ENCODE data around the gene BAZ1B.

DNA sequence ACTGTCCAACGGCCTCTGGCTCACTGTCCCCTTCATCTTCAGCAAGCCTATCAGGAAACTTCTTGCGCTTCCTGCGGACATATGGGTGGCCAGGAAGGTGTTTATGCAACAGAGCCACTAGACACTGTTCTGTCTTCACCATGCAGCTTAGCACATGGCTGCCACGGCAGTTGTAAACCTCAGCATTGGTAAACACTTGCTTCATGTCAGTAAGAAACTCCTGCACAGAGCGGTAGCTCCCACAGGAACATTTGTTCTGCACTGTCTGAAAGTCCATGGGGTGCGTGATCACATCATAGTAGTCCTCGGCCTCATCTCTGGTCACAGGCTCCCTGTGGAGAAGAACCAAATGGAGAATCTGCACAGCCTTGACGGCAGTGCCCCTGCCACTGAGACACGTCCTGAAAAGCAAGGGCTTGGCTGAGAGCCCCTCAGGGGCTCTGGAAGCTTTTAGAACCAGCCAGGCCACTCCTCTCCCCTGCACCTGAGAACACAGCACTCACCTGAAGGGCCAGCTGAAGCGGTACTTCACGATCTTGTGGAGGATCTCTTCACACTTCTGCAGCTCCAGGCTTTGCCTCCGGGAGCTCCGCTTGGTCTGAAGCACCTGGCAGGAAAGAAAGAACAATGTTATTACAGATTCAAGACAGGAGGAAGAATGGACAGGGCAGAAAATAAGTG, 79.7 kb downstream of the BAZ1B start:
- no peak for TF ChIP-seq ZNF324 (CRISPR knock-in tag; IDR thresholded peaks at IDR 0.05)
- TF ChIP-seq, protein P1, sequence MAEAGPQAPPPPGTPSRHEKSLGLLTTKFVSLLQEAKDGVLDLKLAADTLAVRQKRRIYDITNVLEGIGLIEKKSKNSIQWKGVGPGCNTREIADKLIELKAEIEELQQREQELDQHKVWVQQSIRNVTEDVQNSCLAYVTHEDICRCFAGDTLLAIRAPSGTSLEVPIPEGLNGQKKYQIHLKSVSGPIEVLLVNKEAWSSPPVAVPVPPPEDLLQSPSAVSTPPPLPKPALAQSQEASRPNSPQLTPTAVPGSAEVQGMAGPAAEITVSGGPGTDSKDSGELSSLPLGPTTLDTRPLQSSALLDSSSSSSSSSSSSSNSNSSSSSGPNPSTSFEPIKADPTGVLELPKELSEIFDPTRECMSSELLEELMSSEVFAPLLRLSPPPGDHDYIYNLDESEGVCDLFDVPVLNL (CRISPR knock-in tag; IDR thresholded peaks at IDR 0.05; ENCODE audit: low read depth) = no peak
- TF ChIP-seq, protein P2, sequence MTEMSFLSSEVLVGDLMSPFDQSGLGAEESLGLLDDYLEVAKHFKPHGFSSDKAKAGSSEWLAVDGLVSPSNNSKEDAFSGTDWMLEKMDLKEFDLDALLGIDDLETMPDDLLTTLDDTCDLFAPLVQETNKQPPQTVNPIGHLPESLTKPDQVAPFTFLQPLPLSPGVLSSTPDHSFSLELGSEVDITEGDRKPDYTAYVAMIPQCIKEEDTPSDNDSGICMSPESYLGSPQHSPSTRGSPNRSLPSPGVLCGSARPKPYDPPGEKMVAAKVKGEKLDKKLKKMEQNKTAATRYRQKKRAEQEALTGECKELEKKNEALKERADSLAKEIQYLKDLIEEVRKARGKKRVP (CRISPR knock-in tag; IDR thresholded peaks at IDR 0.05) = no peak
- TF ChIP-seq RAD21 (CRISPR knock-in tag; conservative IDR thresholded peaks at IDR 0.05 in 1 of 2, IDR thresholded peaks at IDR 0.05 in 1 of 2) = no peak
